Heart right ventricle (tissue), 16 donors: Measurements from ENCODE around the gene RNF44. TPM values are rescaled to one million over a fixed set of nuclear protein-coding genes. Genes with fewer than 3 reads are reported as not detected.
A peak's percentile ranks its signal among the peaks of the same experiment; 100 is the strongest.

Experiments
- ATAC-seq, 8 donors: fragments of 200-7000 bp; cut with Tn5 transposase; one replicate each; pipeline ENCODE4 v1.9.1; 2020; ENCODE audit warnings: mild to moderate bottlenecking in 8 of 8, moderate library complexity in 8 of 8, moderate number of reproducible peaks in 1 of 8
- DNase-seq, 2 donors: peaks; one replicate each; pipeline ENCODE4 v3.0.0-alpha.2; 2020
- H3K27ac ChIP-seq, 10 donors: fragments of 200-600 bp; sonication (generic) in 2 of 10; one replicate each; pipeline versions ENCODE4 v1.5.0 to v1.8.0; 2020 to 2022; ENCODE audit warnings: mild to moderate bottlenecking in 3 of 10
- H3K27me3 ChIP-seq, 7 donors: fragments of 200-600 bp; one replicate each; pipeline ENCODE4 v1.8.0; 2021 to 2022; ENCODE audit warnings: mild to moderate bottlenecking in 2 of 7
- H3K36me3 ChIP-seq, 9 donors: fragments of 200-600 bp; sonication (generic) in 1 of 9; one replicate each; pipeline versions ENCODE4 v1.5.0 to v1.8.0; 2020 to 2022; ENCODE audit warnings: mild to moderate bottlenecking in 2 of 9
- H3K4me1 ChIP-seq, 9 donors: fragments of 200-600 bp; sonication (generic) in 1 of 9; one replicate each; pipeline versions ENCODE4 v1.5.0 to v1.8.0; 2020 to 2022; ENCODE audit warnings: mild to moderate bottlenecking in 4 of 9
- H3K4me3 ChIP-seq, 10 donors: fragments of 200-600 bp; sonication (generic) in 2 of 10; one replicate each; pipeline versions ENCODE4 v1.5.0 to v1.8.0; 2020 to 2022; ENCODE audit warnings: mild to moderate bottlenecking in 7 of 10, moderate library complexity in 2 of 10
- H3K9me3 ChIP-seq, 11 donors: fragments of 200-600 bp in 10 of 11; sonication (generic) in 2 of 11; one replicate each; pipeline versions ENCODE4 v1.5.0 to v1.8.0; 2013 to 2022; ENCODE audit warnings: mild to moderate bottlenecking in 2 of 11, control low read depth in 1 of 11, moderate library complexity in 1 of 11
- CTCF ChIP-seq, 9 donors: fragments of 200-600 bp; sonication (generic) in 2 of 9; IDR thresholded peaks; one replicate each; pipeline versions ENCODE4 v1.5.0 to v1.8.0; 2021 to 2022; ENCODE audit warnings: antibody characterized with exemption in 9 of 9, mild to moderate bottlenecking in 5 of 9, moderate library complexity in 1 of 9
- WGBS, 2 donors: extraction: QIAGEN DNeasy Blood & Tissue Kit; methylation state at CpG; one replicate each; pipeline ENCODE4 v1.1.7; 2013; ENCODE audit warnings: inconsistent platforms in 1 of 2; 5-methylcytosine and 5-hydroxymethylcytosine counted together
- intact Hi-C, 10 donors: fragments of 100-400 bp; cut with DNase I; formaldehyde crosslinking; loops; one replicate each; pipeline versions ENCODE4 v1.11.1 to v1.14.2; 2022
- polyA plus RNA-seq, 2 donors: library from polyadenylated mRNA; stranded (reverse); fragments of 200-250 nt; gene quantifications; one replicate each; pipeline ENCODE4 v1.2.3, GENCODE V29; 2013
- total RNA-seq, 10 donors: library from RNA; stranded (reverse); fragmentation: NEBNext Ultra II Directional in 3 of 10; extraction: Animal tissue kit (Norgen Biotek cat#: 25700) in 3 of 10; gene quantifications; one replicate each; pipeline versions ENCODE4 v1.2.1 to v1.2.4, GENCODE V29; 2021 to 2023
- donor health status: Arrhythmogenic right ventricular cardiomyopathy.
- donor health status: ischemic (EF 13 %, LVEDD 7.1; RV severe dilation, severe dysfunction).
- donor health status: healthy with polysubstance abuse.
- donor health status: DM: no; HTN: yes; CAD: no.
- donor health status: DM: no; HTN: no; CAD: no.
- donor health status: ischemic (EF 25% LVEDD 6.9; RV normal size, moderate dysfunction).
- donor health status: ischemic (EF 25% LVEDD 5.7; RV mildly dilated, moderate dysfunction).
- donor health status: healthy.
- donor health status: DM: yes; HTN: yes; CAD: no.
- donor health status: Ischemic cardiomyopathy.
- donor health status: ischemic (EF 35%, LVEDD 5.7; RV mildly dilated, moderate dysfunction).
- donor health status: nonischemic (EF 11% LVEDD 7.7; RV severe dilation, severe dysfunction).
- donor health status: DM: yes; HTN: yes; CAD: no.
- donor health status: PGD.
- donor health status: ischemic (EF 29% LVEDD 5.4; RV normal size, mild dysfunction).
- donor health status: nonischemic (EF 23%, LVEDD 6.1; RV moderate dilation, normal function).

The RNF44 gene
- total and polyA plus RNA-seq, 12 donors = 7.9 to 31.1 (median 21.5) TPM

- no peaks in the 10 kb centered on the region for H3K9me3 ChIP-seq
- intact Hi-C loops = no loop called here
- 70 to 75% methylated on average over 11 of the region's 11 CpGs for WGBS, 2 donors
- H3K4me1 ChIP-seq = peaks cover 11 to 46% (median 28%) of the 10 kb centered on the region in 9 donors
- ATAC-seq (peak in 3 of 8 donors; percentile 30 to 34 (median 32)), DNase-seq (peak in 1 of 2 donors; percentile 36)
- no peak for TF ChIP-seq CTCF (IDR thresholded peaks at IDR 0.05)
- no peak overlapping the region for H3K4me3 ChIP-seq
- H3K36me3 ChIP-seq = peaks cover 0 to 61% (median 25%) of the 10 kb centered on the region in 9 donors
- no peaks in the 10 kb centered on the region for H3K27me3 ChIP-seq
- H3K27ac ChIP-seq = peak overlapping the region in 2 of 10 donors; percentile 16 to 40
Measured at GRCh38 chr5:176528301-176528700, 8.9 kb downstream of the RNF44 start.

- 75 to 82% methylated on average over 34 of the region's 34 CpGs for WGBS, 2 donors
- Histone ChIP-seq H3K27me3 (no peaks in the 10 kb centered on the region), H3K4me3 (no peak overlapping the region), H3K9me3 (no peaks in the 10 kb centered on the region), H3K36me3 (peaks cover 0 to 61% (median 25%) of the 10 kb centered on the region in 9 donors), H3K27ac (no peak overlapping the region), H3K4me1 (peaks cover 7 to 39% (median 21%) of the 10 kb centered on the region in 9 donors)
- intact Hi-C loops = no loop called here
- TF ChIP-seq CTCF (IDR thresholded peaks at IDR 0.05) = no peak
- no peak for DNase-seq
- ATAC-seq = no peak
Measured at GRCh38 chr5:176527246-176528222, 9.7 kb downstream of the RNF44 start.

GRCh38 chr5:176526462-176526861 lies 10.7 kb downstream of the RNF44 start:
- Histone ChIP-seq H3K4me1 (peaks cover 4 to 28% (median 12%) of the 10 kb centered on the region in 9 donors), H3K27me3 (no peaks in the 10 kb centered on the region), H3K9me3 (no peaks in the 10 kb centered on the region), H3K4me3 (no peak overlapping the region), H3K27ac (no peak overlapping the region), H3K36me3 (peaks cover 0 to 53% (median 25%) of the 10 kb centered on the region in 9 donors)
- intact Hi-C loops = no loop called here
- no peak for ATAC-seq
- no peak for TF ChIP-seq CTCF (IDR thresholded peaks at IDR 0.05)
- DNase-seq = no peak
- WGBS, 2 donors = 95 to 96% methylated on average over 9 of the region's 9 CpGs

GRCh38 chr5:176525677-176526076 lies 11.5 kb downstream of the RNF44 start:
- no peaks in the 10 kb centered on the region for H3K27me3 ChIP-seq
- peaks cover 0 to 20% (median 11%) of the 10 kb centered on the region in 9 donors for H3K4me1 ChIP-seq
- ATAC-seq (no peak), DNase-seq (no peak)
- TF ChIP-seq CTCF (IDR thresholded peaks at IDR 0.05) = no peak
- H3K27ac ChIP-seq = no peak overlapping the region
- H3K36me3 ChIP-seq = peaks cover 0 to 45% (median 18%) of the 10 kb centered on the region in 9 donors
- H3K9me3 ChIP-seq = no peaks in the 10 kb centered on the region
- no peak overlapping the region for H3K4me3 ChIP-seq
- WGBS, 2 donors = 93 to 96% methylated on average over 9 of the region's 9 CpGs
- intact Hi-C loops = no loop called here
